HG02981 (cell line): ENCODE data around the gene G6PC1.
"Not testable (repeated sequence)": the region's sequence is repeated elsewhere in the genome, so short reads cannot be mapped to it uniquely, and the experiment has no call there.

ENCODE experiments used
- ATAC-seq: cut with Tn5 transposase; IDR thresholded peaks from one replicate; pipeline ENCODE4 v1.9.1; 2021; ENCODE audit warnings: mild to moderate bottlenecking, moderate library complexity; ENCODE audit not compliant: unreplicated experiment

Gene G6PC1

DNA sequence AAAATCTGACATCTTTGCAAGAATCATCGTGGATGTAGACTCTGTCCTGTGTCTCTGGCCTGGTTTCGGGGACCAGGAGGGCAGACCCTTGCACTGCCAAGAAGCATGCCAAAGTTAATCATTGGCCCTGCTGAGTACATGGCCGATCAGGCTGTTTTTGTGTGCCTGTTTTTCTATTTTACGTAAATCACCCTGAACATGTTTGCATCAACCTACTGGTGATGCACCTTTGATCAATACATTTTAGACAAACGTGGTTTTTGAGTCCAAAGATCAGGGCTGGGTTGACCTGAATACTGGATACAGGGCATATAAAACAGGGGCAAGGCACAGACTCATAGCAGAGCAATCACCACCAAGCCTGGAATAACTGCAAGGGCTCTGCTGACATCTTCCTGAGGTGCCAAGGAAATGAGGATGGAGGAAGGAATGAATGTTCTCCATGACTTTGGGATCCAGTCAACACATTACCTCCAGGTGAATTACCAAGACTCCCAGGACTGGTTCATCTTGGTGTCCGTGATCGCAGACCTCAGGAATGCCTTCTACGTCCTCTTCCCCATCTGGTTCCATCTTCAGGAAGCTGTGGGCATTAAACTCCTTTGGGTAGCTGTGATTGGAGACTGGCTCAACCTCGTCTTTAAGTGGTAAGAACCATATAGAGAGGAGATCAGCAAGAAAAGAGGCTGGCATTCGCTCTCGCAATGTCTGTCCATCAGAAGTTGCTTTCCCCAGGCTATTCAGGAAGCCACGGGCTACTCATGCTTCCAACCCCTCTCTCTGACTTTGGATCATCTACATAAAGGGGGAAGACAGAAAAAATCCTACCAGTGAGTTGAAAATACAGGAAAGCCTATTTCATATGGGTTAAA is at the start of gene G6PC1:
G6PC1 (plus strand) TSS at position 340 of the 872 bp plus-strand sequence; CDS start at position 418, 78 bp downstream.
- ATAC-seq = no peak

DNA sequence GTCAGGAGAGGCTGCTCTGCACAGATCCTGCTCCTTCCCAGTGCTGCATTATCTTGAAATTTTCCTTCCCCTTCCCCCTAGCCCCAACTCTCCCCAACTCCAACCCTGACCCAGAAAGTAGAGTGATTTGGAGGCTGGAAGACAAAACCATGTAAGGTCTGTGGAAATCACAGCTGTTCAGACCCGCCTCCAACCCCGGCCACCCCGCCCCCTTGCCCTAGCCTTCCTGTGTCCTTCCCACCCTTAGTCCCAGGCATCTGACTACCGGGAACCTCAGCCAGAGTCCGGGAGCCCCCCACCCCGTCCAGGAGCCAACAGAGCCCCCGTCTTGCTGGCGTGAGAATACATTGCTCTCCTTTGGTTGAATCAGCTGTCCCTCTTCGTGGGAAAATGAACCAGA is 49.6 kb upstream of the G6PC1 start, which contains the start of gene AOC3:
AOC3 (plus strand) TSS at position 246 of the 400 bp plus-strand sequence; CDS start at position 391, 145 bp downstream.
- ATAC-seq = no peak

DNA sequence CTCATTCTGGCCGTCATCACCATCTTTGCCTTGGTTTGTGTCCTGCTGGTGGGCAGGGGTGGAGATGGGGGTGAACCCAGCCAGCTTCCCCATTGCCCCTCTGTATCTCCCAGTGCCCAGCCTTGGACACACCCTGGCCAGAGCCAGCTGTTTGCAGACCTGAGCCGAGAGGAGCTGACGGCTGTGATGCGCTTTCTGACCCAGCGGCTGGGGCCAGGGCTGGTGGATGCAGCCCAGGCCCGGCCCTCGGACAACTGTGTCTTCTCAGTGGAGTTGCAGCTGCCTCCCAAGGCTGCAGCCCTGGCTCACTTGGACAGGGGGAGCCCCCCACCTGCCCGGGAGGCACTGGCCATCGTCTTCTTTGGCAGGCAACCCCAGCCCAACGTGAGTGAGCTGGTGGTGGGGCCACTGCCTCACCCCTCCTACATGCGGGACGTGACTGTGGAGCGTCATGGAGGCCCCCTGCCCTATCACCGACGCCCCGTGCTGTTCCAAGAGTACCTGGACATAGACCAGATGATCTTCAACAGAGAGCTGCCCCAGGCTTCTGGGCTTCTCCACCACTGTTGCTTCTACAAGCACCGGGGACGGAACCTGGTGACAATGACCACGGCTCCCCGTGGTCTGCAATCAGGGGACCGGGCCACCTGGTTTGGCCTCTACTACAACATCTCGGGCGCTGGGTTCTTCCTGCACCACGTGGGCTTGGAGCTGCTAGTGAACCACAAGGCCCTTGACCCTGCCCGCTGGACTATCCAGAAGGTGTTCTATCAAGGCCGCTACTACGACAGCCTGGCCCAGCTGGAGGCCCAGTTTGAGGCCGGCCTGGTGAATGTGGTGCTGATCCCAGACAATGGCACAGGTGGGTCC is 49.0 kb upstream of the G6PC1 start:
- not testable (repeated sequence) for ATAC-seq

DNA sequence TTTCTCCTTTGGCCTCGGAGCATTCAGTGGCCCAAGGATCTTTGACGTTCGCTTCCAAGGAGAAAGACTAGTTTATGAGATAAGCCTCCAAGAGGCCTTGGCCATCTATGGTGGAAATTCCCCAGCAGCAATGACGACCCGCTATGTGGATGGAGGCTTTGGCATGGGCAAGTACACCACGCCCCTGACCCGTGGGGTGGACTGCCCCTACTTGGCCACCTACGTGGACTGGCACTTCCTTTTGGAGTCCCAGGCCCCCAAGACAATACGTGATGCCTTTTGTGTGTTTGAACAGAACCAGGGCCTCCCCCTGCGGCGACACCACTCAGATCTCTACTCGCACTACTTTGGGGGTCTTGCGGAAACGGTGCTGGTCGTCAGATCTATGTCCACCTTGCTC is 48.2 kb upstream of the G6PC1 start:
- ATAC-seq = no peak

DNA sequence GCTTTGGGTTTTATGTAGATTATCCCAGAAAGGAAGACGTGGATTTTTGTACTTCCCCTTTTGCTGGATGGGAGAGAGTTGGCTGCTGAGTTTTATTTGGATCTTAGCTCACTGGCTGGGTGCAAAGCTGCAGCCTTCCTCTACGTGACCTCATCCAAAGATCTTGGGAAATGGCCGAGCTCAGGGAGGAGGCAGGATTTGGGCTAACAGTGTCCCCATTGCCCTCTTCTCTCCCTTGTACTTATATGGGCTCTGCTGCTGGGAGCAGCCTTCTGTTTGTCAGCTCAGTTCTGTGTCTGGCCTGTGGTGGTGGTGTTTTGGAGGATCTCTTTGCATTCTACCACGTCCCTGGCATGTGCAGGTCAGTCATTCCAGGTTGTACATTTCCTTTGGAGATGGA is 47.6 kb upstream of the G6PC1 start:
- ATAC-seq = no peak

DNA sequence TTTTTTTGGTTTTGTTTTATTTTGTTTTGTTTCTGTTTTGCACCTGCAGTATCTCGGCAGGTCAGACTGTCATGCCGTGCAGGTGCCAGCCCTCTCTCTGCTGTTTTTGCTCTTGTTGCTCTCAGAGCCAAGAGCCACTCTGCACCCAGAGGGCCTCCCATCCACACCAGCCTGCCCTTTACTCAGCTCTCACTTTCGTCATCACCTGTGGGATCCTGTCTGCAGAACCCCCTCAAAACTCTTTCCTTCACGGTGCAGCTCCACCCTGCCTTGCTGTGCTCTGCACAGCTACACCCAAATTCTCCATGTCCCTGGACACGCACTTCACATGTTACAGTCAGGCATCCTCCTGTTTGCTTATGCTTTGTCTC is 47.0 kb upstream of the G6PC1 start:
- ATAC-seq = no peak

DNA sequence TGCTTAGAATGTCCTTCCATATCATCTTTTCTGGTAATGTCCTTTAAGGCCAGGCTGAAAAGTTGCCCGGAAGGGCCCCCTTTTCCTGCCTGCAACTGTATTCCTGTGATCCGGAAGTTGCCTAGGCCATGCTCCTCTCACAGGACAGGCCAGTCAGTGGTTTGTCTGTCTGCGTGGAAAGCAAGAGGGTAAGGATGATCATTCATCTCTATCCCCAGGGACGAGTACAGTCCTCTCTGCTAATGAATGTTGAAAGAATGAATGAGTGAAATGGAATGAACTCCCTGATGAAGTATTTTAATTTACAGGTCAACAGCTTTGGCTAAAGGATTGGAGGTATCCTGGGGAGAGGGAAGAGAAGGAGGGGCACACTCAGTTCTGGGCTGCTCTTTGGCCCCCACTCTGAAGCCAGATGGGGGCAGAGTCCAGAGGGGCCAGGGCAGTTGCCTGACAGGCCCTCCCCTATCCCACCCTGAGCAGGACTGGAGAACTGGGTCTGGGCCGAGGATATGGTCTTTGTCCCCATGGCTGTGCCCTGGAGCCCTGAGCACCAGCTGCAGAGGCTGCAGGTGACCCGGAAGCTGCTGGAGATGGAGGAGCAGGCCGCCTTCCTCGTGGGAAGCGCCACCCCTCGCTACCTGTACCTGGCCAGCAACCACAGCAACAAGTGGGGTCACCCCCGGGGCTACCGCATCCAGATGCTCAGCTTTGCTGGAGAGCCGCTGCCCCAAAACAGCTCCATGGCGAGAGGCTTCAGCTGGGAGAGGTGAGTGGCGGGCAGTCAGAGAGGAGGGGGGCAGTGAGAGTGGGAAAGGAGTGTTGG is 46.4 kb upstream of the G6PC1 start:
- ATAC-seq = no peak

DNA sequence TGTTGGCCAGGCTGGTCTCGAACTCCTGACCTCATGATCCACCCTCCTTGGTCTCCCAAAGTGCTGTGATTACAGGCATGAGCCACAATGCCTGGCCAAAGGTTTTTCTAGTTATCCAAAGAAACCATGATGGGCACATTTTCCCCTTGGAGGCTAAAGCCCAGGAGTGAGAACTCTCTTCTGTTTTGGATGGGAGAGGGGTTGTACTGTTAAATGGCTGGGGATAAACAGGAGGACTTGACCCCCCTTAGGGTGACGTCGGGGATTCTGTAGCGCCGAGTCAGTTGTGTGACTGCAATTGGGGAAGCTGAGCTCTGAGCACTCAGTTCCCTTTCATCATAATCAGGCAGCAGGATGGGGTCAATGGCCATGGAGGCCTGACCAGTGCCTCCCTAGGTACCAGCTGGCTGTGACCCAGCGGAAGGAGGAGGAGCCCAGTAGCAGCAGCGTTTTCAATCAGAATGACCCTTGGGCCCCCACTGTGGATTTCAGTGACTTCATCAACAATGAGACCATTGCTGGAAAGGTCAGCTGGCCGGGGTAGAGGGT is 45.5 kb upstream of the G6PC1 start:
- no peak for ATAC-seq

DNA sequence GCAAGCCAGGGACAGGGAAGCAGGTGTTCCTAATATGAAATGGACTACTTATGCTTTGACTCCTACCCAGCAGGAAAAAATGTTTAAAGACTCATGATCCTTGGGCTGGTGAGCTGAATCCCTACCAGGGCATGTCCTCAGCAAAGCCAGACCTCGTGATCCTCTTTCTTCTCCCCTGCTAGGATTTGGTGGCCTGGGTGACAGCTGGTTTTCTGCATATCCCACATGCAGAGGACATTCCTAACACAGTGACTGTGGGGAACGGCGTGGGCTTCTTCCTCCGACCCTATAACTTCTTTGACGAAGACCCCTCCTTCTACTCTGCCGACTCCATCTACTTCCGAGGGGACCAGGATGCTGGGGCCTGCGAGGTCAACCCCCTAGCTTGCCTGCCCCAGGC is 44.5 kb upstream of the G6PC1 start:
- not testable (repeated sequence) for ATAC-seq

DNA sequence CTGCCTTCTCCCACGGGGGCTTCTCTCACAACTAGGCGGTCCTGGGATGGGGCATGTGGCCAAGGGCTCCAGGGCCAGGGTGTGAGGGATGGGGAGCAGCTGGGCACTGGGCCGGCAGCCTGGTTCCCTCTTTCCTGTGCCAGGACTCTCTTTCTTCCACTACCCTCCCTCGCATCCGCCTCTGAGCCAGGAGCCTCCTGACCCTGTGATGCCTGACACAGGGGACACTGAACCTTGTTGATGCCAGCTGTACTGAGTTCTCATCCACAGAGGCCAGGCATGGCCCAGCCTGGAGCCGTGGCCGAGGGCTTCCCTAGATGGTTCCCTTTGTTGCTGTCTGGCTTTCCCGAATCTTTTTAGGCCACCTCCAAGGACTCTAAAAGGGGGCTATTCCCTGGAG is 44.1 kb upstream of the G6PC1 start:
- ATAC-seq = not testable (repeated sequence)

DNA sequence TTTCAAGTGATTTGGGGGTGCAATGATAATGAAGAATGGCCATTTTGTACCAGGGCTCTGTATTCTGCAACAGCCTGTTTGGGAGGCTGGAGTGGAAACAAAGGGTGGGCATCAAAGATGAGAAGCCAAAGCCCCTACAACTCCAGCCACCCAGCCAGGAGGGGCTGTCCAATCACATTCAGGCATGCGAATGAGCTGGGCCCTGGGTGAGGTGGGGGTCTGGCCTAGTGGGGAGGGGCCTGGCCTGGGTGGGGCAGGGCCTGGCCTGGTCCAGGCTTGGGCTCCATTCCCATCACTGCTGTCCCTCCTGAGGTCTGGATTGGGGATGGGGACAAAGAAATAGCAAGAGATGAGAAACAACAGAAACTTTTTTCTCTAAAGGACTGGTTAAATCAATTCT is 43.2 kb upstream of the G6PC1 start:
- no peak for ATAC-seq

DNA sequence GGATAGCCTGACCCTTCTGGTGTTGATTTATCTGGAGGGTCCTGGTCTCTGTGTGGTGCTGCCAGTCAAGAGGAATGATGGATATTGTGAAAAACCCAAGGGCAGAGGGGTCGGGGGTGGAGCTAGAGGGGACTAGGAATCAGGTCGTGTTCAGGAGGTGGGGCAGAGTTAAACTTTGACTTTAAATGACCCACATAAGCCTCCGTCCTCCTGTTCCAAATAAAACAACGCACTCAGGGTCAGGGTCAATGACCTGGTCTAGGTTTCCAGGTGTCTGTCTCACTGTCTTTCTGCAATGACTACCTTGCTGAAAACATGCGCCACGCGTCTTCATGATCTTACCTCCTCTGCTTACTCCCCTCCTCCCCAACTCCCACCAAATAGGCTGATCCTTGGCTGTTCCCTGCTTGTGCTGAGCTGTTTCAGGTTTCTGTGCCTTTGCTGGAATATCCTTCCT is 34.9 kb upstream of the G6PC1 start:
- ATAC-seq = no peak

DNA sequence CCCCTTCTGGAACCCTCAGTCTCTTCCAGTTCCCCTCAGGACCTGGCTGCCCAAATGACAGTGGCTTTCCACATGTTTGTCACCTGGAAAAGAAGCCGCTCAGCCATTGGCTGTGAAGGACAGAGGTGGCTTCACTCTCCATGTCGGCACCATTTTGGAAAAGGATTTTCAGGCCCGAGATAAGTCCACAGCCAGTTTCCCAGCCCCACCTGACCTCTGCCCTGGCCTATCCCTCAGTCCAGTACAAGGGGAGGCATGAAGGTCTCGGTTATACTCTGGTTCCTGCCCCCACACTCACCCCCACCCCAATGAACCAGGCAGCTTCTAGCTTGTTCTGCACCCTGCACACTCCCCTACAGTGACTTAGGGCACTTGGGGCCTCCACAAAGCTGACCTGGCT is 34.4 kb upstream of the G6PC1 start:
- ATAC-seq = no peak

DNA sequence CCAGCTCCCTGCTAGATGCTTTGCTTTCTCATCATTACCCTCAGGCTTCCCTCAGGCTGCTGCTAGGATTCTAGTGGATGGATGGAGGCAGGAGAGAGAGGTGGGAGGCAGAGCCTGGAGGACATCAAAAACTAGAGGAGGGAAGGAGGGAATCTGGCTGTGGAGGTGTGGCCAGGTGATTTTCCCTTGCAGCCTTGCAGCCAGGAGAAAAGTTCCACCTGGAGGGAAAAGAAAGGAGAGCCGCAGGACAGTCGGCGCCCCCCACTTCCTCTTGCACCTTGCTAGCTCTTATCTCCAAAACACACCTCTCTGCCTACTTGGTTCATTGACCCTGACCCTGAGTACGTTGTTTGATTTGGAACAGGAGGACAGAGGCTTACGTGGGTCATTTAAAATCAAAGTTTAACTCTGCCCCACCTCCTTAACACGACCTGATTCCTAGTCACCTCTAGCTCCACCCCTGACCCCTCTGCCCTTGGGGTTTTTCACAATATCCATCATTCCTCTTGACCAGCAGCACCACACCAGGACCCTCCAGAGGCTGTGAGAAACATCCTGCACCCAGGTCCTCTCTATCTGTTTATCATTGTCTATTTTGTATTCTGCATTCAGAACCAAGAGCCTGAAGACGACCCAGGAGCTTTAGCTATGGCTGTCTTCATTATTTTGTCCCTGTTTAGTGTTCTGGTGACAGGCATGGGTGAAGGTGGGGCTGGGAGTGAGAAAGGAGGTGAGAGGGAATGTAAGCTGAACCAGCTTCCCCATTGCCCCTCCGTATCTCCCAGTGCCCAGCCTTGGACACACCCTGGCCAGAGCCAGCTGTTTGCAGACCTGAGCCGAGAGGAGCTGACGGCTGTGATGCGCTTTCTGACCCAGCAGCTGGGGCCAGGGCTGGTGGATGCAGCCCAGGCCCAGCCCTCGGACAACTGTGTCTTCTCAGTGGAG is 33.7 kb upstream of the G6PC1 start:
- ATAC-seq = no peak

DNA sequence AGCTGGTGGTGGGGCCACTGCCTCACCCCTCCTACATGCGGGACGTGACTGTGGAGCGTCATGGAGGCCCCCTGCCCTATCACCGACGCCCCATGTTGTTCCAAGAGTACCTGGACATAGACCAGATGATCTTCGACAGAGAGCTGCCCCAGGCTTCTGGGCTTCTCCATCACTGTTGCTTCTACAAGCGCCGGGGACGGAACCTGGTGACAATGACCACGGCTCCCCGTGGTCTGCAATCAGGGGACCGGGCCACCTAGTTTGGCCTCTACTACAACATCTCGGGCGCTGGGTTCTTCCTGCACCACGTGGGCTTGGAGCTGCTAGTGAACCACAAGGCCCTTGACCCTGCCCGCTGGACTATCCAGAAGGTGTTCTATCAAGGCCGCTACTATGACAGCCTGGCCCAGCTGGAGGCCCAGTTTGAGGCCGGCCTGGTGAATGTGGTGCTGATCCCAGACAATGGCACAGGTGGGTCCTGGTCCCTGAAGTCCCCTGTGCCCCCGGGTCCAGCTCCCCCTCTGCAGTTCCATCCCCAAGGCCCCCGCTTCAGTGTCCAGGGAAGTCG is 32.8 kb upstream of the G6PC1 start:
- not testable (repeated sequence) for ATAC-seq

DNA sequence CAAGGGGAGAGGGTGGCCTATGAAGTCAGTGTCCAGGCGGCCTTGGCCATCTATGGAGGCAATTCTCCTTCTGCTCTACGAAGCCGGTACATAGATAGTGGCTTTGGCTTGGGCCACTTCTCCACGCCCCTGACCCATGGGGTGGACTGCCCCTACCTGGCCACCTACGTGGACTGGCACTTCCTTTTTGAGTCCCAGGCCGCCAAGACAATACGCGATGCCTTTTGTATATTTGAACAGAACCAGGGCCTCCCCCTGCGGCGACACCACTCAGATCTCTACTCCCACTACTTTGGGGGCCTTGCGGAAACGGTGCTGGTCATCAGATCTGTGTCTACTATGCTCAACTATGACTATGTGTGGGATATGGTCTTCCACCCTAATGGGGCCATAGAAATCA is 32.3 kb upstream of the G6PC1 start:
- ATAC-seq = no peak

DNA sequence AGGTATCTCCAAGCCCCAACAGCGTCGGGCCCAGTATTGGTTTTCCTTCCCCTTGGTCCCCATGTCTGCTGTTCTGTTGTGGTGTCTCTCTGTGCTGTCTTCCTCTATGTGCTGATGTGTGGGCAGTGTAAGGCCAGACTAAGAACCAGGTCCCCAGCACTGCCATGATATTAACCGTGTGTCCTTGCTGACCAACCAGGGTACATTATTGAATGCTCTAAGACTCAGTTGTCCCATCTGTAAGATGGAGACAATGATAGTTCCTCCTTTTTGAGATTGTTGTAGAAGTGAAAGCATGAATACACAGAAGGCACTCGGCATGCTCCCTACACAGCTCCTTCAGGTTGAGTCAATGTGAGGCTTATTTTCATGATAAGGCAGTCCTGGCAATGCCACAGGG is 29.0 kb upstream of the G6PC1 start:
- ATAC-seq = no peak

DNA sequence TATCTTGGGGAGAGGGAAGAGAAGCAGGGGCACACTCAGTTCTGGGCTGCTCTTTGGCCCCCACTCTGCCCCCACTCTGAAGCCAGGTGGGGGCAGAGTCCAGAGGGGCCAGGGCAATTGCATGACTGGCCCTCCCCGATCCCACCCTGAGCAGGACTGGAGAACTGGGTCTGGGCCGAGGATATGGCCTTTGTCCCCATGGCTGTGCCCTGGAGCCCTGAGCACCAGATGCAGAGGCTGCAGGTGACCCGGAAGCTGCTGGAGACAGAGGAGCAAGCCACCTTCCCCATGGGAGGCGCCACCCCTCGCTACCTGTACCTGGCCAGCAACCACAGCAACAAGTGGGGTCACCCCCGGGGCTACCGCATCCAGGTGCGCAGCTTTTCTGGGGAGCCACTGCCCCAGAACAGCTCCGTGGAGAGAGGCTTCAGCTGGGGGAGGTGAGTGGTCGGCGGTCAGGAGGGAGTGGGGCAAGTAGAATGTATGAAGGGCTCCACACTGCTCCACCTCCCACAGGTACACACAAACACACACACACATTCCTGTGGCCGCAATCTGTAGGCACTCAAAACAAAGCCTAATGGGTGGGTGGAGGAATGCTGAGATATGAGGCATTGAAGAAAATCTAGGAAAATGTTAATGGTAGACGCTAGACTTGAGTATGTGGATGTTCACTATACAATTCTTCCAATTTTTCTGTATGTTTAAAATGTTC is 28.2 kb upstream of the G6PC1 start:
- no peak for ATAC-seq
